ENCODE measurements around the gene SBF1.

The SBF1 gene

DNA sequence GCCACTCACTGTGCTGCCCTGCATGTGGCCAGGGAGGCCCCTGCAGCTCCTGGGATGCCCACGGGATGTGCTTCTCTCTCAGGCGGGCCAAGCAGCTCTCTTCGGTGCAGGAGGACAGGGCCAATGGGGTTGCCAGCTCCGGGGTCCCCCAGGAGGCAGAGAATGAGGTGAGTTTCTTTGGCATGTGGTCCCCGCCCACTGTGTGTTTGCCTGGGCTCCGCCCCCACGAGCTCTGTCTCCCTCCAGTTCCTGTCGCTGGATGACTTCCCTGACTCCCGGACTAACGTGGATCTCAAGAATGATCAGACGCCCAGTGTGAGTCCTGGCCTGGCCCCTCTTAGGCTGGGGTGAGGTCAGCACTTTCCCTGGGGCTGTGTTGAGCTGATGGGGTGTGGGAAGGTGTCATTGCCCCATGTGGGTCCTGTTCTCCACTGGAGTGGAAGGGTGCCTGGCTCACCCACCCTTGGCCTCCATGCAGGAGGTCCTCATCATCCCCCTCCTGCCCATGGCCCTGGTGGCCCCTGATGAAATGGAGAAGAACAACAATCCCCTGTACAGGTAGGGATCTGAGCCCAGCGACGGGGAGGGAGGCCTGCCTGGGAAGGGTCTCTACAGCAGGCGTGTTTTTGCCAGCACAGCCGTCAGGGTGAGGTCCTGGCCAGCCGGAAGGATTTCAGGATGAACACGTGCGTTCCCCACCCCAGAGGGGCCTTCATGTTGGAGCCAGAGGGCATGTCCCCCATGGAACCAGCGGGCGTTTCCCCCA is 42.8 kb upstream of the SBF1 start:
- H3K36me3 Mint-ChIP-seq (ENCODE audit: insufficient read depth), result peaks cover 38% of the 10 kb centered on the region
- ATAC-seq (replicated peaks; ENCODE audit: extremely low read depth, poor library complexity, severe bottlenecking) (no peak), DNase-seq (ENCODE audit: low spot score in 2 of 2) (no peak)
- peaks cover 7% of the 10 kb centered on the region for H3K4me1 Mint-ChIP-seq
- H3K4me3 Mint-ChIP-seq, result no peak overlapping the region
- no peak overlapping the region for H3K27ac Mint-ChIP-seq (ENCODE audit: low read depth)
- no peaks in the 10 kb centered on the region for H3K9me3 Mint-ChIP-seq
- H3K27me3 Mint-ChIP-seq, result no peaks in the 10 kb centered on the region

DNA sequence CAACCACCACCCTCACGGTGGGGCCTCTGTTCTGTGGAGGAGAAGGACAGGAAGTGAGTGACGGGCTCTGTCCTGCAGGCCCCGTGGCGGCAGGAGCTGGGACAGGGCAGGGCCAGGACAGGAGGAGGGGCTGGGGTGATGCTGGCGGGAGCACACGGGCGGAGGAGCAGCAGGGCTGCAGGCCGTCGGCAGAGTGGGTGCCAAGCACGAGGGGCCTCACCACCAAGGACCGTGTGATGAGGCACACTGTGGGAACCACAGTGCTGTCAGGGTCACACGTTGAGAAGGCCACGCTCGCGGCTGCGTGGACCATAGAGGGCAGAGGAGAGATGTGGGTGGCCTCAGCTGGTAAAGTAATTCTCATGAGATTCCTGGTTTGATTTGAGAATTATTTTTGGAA is 42.1 kb upstream of the SBF1 start:
- DNase-seq (ENCODE audit: low spot score in 2 of 2) (no peak), ATAC-seq (replicated peaks; ENCODE audit: extremely low read depth, poor library complexity, severe bottlenecking) (no peak)
- no peak overlapping the region for H3K27ac Mint-ChIP-seq (ENCODE audit: low read depth)
- no peak overlapping the region for H3K4me3 Mint-ChIP-seq
- no peaks in the 10 kb centered on the region for H3K9me3 Mint-ChIP-seq
- H3K36me3 Mint-ChIP-seq (ENCODE audit: insufficient read depth), result peaks cover 36% of the 10 kb centered on the region
- no peaks in the 10 kb centered on the region for H3K27me3 Mint-ChIP-seq
- H3K4me1 Mint-ChIP-seq, result peaks cover 7% of the 10 kb centered on the region

DNA sequence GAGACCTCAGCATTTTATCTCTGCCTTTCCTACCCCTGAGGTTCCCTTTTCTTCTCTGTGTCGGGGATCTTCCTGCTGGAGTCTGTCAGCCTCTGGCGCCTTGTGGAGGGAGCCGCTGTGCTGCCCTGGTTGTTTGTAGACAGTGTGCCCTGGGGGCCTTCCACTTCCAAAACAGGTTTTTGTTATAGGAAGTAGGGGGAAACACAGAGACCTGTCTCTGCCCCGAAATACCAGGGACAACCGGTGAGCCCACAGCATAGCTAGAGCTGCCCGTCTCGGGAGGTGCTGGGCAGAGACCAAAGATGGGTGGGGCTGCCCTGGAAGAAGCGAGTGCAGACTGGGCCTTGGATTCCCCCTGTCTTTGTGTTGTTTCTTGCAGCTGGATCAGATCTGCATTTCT is 41.2 kb upstream of the SBF1 start:
- ATAC-seq (replicated peaks; ENCODE audit: extremely low read depth, poor library complexity, severe bottlenecking), result no peak

DNA sequence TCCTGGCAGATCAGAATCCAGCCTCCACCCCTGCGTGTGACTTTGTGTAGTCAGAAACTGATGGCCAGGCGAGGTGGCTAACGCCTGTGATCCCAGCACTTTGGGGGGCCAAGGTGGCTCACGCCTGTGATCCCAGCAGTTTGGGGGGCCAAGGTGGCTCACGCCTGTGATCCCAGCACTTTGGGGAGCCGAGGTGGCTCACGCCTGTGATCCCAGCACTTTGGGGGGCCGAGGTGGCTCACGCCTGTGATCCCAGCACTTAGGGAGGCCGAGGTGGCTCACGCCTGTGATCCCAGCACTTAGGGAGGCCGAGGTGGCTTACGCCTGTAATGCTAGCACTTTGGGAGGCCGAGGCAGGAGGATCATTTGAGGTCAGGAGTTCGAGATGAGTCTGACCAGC is 38.3 kb upstream of the SBF1 start:
- Mint-ChIP-seq H3K27ac (ENCODE audit: low read depth) (no peak overlapping the region), H3K4me1 (peaks cover 23% of the 10 kb centered on the region), H3K27me3 (no peaks in the 10 kb centered on the region), H3K9me3 (no peaks in the 10 kb centered on the region), H3K4me3 (no peak overlapping the region), H3K36me3 (ENCODE audit: insufficient read depth) (peaks cover 25% of the 10 kb centered on the region)
- ATAC-seq (replicated peaks; ENCODE audit: extremely low read depth, poor library complexity, severe bottlenecking) (no peak), DNase-seq (ENCODE audit: low spot score in 2 of 2) (no peak)

More for the DNA sequence above, 41.2 kb upstream of the SBF1 start:
- no peak for DNase-seq (ENCODE audit: low spot score in 2 of 2)
- H3K36me3 Mint-ChIP-seq (ENCODE audit: insufficient read depth), result peaks cover 38% of the 10 kb centered on the region
- H3K27me3 Mint-ChIP-seq, result no peaks in the 10 kb centered on the region
- H3K27ac Mint-ChIP-seq (ENCODE audit: low read depth), result no peak overlapping the region
- H3K9me3 Mint-ChIP-seq, result no peaks in the 10 kb centered on the region
- H3K4me3 Mint-ChIP-seq, result no peak overlapping the region
- peaks cover 7% of the 10 kb centered on the region for H3K4me1 Mint-ChIP-seq

DNA sequence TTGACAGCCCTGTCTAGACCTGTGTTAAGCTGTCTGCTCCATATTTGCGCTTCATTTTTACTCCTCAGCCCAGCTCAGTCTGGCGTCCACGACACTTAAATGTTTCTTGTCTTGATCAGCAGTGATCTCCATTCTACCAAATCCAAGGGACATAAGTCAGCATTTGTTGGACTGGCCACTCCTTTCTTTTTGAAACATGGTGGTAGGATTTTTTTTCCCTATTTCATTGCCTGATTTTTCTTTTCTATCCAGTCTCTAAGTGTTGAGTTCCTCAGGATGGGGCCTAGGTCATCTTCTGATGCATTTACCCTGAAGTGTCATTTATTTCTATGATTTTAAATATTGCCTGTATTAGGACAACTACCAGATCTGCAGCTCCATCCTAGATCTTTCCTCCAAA is 34.1 kb upstream of the SBF1 start:
- ATAC-seq (replicated peaks; ENCODE audit: extremely low read depth, poor library complexity, severe bottlenecking) (no peak), DNase-seq (ENCODE audit: low spot score in 2 of 2) (no peak)
- Mint-ChIP-seq H3K27me3 (no peaks in the 10 kb centered on the region), H3K9me3 (no peaks in the 10 kb centered on the region), H3K27ac (ENCODE audit: low read depth) (peak overlapping the region; percentile 88), H3K36me3 (ENCODE audit: insufficient read depth) (peaks cover 13% of the 10 kb centered on the region), H3K4me3 (peak overlapping the region; percentile 94), H3K4me1 (peaks cover 24% of the 10 kb centered on the region)

DNA sequence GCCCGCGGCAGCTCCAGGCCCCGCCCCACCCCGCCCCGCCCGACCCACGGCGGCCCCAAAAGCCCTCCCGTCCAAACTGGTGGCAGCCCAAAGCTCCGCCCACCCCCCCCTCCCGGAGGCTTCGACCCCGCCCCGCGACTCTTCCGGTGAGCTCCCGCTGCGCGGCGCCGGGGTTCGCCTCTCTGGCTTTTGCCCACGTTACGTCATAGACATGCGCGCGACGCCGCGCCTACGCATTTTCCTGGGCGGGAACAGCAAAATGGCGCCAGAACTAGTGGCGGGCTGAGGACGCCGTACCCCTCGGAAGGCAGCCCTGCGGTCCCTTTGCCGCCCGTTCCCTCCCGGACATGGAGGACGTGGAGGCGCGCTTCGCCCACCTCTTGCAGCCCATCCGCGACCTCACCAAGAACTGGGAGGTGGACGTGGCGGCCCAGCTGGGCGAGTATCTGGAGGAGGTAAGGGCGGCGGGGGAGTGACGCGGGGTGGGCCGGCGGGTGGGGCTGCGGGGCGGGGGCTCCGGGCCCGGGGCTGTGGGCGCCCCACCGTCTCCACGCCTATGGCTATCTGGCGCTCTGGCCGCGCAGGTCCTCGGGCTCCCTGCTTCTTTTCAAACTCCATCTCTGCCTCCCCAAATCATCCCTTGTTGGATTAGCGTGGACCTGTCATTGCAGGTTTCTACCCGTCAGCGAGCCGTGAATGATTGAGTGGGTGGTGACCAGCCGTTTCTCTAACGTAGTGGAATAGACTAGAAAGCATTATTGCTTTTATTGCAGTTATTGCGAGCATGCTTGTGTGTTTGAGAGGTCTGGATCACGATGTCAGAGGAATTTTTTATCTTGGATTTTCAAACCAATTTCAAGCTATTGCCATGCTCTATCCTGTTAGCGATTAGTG is 33.4 kb upstream of the SBF1 start, which contains the start of gene NCAPH2:
TSS of gene NCAPH2 (plus strand) at position 234 of the 894 bp plus-strand sequence. CDS start at position 348, 114 bp downstream.
- peaks cover 24% of the 10 kb centered on the region for H3K4me1 Mint-ChIP-seq
- no peaks in the 10 kb centered on the region for H3K9me3 Mint-ChIP-seq
- peak within 1 kb of the TSS; percentile 88 for H3K27ac Mint-ChIP-seq (ENCODE audit: low read depth)
- no peaks in the 10 kb centered on the region for H3K27me3 Mint-ChIP-seq
- peak within 1 kb of the TSS; percentile 94 for H3K4me3 Mint-ChIP-seq
- peak; percentile 75 for ATAC-seq (replicated peaks; ENCODE audit: extremely low read depth, poor library complexity, severe bottlenecking)
- peak; percentile 93 to 96 for DNase-seq (ENCODE audit: low spot score in 2 of 2)
- peaks cover 13% of the 10 kb centered on the region for H3K36me3 Mint-ChIP-seq (ENCODE audit: insufficient read depth)

DNA sequence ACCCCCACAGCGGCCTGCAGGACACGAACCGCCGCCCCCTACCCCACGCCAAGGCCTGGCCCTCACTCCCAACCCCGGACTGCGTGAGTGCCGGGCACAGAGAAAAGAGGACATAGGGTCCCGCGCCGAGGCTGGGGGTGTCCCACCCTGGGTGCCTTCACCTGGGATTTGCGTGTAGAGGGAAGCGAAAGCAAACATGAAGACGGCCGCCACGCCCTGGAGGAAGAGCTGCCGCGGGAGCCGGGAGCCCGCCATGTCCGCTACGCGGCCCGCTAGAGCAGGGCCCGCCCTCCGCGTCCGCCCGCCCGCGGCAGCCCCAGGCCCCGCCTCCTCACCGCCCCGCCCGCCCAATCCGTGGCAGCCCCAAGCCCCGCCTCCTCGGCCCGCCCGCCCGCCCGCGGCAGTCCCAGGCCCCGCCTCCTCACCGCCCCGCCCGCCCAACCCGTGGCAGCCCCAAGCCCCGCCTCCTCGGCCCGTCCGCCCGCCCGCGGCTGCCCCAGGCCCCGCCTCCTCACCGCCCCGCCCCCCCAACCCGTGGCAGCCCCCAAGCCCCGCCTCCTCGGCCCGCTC is 32.7 kb upstream of the SBF1 start, which contains the start of gene LMF2:
TSS of gene LMF2 (minus strand) at position 282 of the 570 bp plus-strand sequence. CDS start at position 255, 27 bp downstream.
- DNase-seq (ENCODE audit: low spot score in 2 of 2) (peak; percentile 80 to 89), ATAC-seq (replicated peaks; ENCODE audit: extremely low read depth, poor library complexity, severe bottlenecking) (peak; percentile 74)
- H3K36me3 Mint-ChIP-seq (ENCODE audit: insufficient read depth), result peaks cover 15% of the 10 kb centered on the region

DNA sequence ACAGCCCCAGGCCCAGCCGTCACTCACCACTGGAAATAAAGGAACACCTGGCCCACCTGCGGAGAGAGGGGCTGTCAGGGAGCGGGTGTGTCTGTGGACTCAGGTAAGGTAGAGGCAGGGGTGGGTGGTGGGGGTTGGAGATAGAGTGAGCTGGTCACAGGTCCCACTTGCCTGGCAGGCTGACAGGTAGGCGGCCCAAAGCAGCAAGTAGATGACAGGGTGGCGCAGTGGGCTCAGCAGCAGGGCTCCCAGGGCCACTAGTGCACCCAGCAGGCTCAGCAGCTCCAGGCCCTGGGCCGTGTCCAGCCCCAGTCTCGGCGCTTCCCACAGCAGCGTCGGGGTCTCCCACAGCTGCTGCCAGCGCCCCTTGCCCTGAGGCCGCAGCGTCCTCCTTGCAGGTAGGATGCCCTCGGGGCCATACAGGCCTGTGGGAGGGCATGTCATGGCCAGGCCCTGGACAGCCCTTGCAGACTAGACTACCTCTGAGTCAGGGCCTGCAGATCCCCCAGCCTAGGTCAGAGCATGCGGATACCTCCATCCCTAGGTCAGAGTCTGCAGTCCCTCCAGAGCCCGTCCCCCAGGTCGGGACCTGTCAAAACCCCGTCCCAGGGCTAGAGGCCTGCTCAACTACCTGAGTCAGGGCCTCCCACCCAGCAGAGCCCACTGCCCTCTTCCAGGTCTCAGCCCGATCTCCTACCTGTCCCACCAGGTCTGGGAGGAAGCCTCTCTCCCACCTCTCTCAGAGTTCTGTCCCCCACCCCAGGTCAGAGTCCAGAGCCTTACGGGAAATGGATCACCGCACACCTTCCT is 32.0 kb upstream of the SBF1 start:
- ATAC-seq (replicated peaks; ENCODE audit: extremely low read depth, poor library complexity, severe bottlenecking), result no peak
- peaks cover 17% of the 10 kb centered on the region for H3K36me3 Mint-ChIP-seq (ENCODE audit: insufficient read depth)
- H3K27ac Mint-ChIP-seq (ENCODE audit: low read depth), result peak overlapping the region; percentile 79

More for the DNA sequence above, 32.7 kb upstream of the SBF1 start, which contains the start of gene LMF2:
- H3K4me1 Mint-ChIP-seq, result peaks cover 24% of the 10 kb centered on the region
- H3K4me3 Mint-ChIP-seq, result peak within 1 kb of the TSS; percentile 94
- no peaks in the 10 kb centered on the region for H3K27me3 Mint-ChIP-seq
- no peaks in the 10 kb centered on the region for H3K9me3 Mint-ChIP-seq
- peak within 1 kb of the TSS; percentile 88 for H3K27ac Mint-ChIP-seq (ENCODE audit: low read depth)

DNA sequence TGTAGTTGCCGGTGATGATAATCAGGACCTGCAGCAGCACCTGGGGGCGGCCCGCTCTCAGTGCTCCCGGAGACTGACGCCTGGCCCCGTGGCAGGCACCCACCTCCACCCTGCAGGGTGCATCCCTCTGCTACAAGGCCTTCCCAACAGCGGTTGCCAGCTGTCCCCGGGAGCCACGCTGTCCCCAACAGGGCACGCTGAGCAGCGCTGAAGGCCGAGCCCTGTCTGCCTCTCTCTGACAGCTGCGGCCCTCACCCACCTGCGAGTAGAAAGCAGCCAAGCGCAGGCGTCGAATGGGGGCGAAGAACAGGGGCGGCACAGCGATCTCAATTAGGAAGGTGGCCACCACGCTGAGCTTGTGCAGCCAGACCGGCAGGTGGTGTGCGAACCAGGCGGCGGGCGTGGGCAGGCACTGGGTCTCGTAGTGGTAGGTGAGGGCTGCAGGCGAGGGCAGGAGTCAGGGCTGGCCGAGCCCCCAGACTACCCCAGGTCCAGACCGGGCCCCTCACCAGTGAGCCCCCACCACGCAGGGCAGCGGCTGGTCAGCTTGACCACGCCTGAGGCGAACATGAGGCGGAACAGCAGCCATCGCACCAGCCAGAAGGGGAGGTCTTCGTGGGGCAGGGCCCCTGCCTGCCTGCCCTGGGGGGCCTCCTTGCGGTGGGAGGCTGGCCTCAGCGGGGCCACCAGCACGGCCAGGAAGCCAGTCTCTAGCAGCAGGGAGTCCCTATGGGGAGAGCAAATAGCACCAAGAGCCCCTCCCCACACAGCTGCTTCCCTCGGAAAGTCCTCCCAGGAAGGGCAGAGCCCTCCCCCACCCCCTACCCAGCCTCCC is 31.2 kb upstream of the SBF1 start:
- Mint-ChIP-seq H3K4me3 (peak overlapping the region; percentile 94), H3K36me3 (ENCODE audit: insufficient read depth) (peaks cover 14% of the 10 kb centered on the region), H3K4me1 (peaks cover 24% of the 10 kb centered on the region), H3K9me3 (no peaks in the 10 kb centered on the region), H3K27me3 (no peaks in the 10 kb centered on the region), H3K27ac (ENCODE audit: low read depth) (no peak overlapping the region)
- no peak for ATAC-seq (replicated peaks; ENCODE audit: extremely low read depth, poor library complexity, severe bottlenecking)
- no peak for DNase-seq (ENCODE audit: low spot score in 2 of 2)

More for the DNA sequence above, 32.0 kb upstream of the SBF1 start:
- no peaks in the 10 kb centered on the region for H3K27me3 Mint-ChIP-seq
- peaks cover 24% of the 10 kb centered on the region for H3K4me1 Mint-ChIP-seq
- H3K9me3 Mint-ChIP-seq, result no peaks in the 10 kb centered on the region
- peak overlapping the region; percentile 94 for H3K4me3 Mint-ChIP-seq
- DNase-seq (ENCODE audit: low spot score in 2 of 2), result no peak

DNA sequence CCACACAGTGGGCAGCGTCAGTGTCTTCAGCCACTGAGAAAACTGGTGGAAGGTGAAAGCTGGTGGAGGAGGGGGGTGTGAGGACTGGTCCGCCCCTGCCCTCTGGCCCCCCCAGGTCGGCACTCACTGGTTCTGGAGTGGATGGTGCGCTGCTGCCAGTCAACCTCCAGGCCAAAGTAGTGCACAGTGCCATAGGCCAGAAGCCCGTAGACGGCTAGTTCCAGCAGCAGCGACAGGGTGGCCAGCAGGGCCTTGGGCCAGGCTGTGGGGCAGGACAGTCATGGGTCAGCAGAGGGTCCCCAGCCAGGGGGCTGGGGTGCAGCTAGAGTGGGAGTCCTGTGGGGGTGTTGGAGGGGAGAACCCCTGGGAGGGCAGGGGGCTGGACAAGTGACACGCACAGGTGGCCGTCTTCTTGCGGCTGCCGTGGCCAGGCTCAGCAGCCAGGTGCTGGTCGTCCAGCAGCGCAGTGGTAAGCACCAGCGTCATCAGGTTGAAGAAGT is 30.5 kb upstream of the SBF1 start:
- Mint-ChIP-seq H3K4me1 (peaks cover 24% of the 10 kb centered on the region), H3K9me3 (no peaks in the 10 kb centered on the region), H3K27ac (ENCODE audit: low read depth) (no peak overlapping the region), H3K36me3 (ENCODE audit: insufficient read depth) (peaks cover 14% of the 10 kb centered on the region), H3K4me3 (peak overlapping the region; percentile 94), H3K27me3 (no peaks in the 10 kb centered on the region)
- DNase-seq (ENCODE audit: low spot score in 2 of 2), result no peak
- no peak for ATAC-seq (replicated peaks; ENCODE audit: extremely low read depth, poor library complexity, severe bottlenecking)

Data from central memory CD8-positive, alpha-beta T cell (primary cell).